PC-3 (cell line): ENCODE measurements around the gene SPATS2.

Experiments used
- EZH2 ChIP-seq: fragments of 300-600 bp; sonication (generic); IDR thresholded peaks from one replicate; pipeline ENCODE4 v1.6.1; 2017; ENCODE audit warnings: antibody characterized with exemption, mild to moderate bottlenecking, low read length; ENCODE audit not compliant: unreplicated experiment
- TF ChIP-seq, protein P1 (sequence below): fragments of 300-600 bp; sonication (generic); conservative IDR thresholded peaks from 2 replicates; pipeline ENCODE4 v1.5.1; 2017; ENCODE audit warnings: antibody characterized with exemption, low read depth, mild to moderate bottlenecking, low read length

DNA sequence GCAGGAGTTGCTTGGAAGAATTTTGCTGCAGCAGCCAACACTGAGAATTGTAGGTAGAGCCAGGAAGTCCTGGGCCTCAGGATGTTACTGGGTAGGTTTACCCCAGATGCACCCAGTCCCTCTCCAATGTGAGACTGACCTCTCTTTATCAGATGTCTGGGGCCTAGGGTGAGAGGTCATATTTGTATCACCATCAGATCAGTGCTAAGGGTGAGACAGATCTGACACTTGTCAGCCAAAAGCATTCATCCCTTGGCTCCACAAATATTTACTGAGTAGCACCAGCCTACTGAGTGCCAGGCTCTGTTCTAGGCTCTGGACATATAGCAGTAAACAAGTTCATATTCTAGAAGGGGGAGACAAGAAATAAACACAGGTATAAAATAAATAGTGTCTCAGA lies 39.9 kb upstream of the SPATS2 start:
- TF ChIP-seq, protein P1, sequence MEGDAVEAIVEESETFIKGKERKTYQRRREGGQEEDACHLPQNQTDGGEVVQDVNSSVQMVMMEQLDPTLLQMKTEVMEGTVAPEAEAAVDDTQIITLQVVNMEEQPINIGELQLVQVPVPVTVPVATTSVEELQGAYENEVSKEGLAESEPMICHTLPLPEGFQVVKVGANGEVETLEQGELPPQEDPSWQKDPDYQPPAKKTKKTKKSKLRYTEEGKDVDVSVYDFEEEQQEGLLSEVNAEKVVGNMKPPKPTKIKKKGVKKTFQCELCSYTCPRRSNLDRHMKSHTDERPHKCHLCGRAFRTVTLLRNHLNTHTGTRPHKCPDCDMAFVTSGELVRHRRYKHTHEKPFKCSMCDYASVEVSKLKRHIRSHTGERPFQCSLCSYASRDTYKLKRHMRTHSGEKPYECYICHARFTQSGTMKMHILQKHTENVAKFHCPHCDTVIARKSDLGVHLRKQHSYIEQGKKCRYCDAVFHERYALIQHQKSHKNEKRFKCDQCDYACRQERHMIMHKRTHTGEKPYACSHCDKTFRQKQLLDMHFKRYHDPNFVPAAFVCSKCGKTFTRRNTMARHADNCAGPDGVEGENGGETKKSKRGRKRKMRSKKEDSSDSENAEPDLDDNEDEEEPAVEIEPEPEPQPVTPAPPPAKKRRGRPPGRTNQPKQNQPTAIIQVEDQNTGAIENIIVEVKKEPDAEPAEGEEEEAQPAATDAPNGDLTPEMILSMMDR, result no peak
- TF ChIP-seq EZH2, result no peak
